Hepatocyte (in vitro differentiated cells): Measurements from ENCODE around the gene ARHGAP40. TPM values are rescaled to one million over a fixed set of nuclear protein-coding genes. Genes with fewer than 3 reads are reported as not detected.
A peak's percentile ranks its signal among the peaks of the same experiment; 100 is the strongest.

Source experiments
- DNase-seq: peaks from one replicate; pipeline ENCODE4 v3.0.0-alpha.2; 2016; ENCODE audit warnings: low spot score
- H2AFZ ChIP-seq: fragments of 200-600 bp; sonication (generic); 2 replicates; pipeline ENCODE4 v1.6.0; 2016; ENCODE audit warnings: antibody characterized with exemption, mild to moderate bottlenecking
- H3K27ac ChIP-seq: fragments of 200-600 bp; sonication (generic); 2 replicates; pipeline ENCODE4 v1.5.1; 2016; ENCODE audit warnings: mild to moderate bottlenecking
- H3K27me3 ChIP-seq: fragments of 200-600 bp; sonication (generic); 2 replicates; pipeline ENCODE4 v1.6.1; 2016
- H3K36me3 ChIP-seq: fragments of 200-600 bp; sonication (generic); replicated peaks from 2 replicates; pipeline ENCODE4 v1.5.1; 2016; ENCODE audit warnings: low read depth; ENCODE audit not compliant: insufficient read depth
- H3K4me1 ChIP-seq: fragments of 200-600 bp; sonication (generic); 2 replicates; pipeline ENCODE4 v1.5.1; 2016; ENCODE audit warnings: mild to moderate bottlenecking, moderate library complexity; ENCODE audit not compliant: insufficient read depth
- H3K4me2 ChIP-seq: fragments of 200-600 bp; sonication (generic); 2 replicates; pipeline ENCODE4 v1.6.0; 2016
- H3K4me3 ChIP-seq: fragments of 200-600 bp; sonication (generic); 2 replicates; pipeline ENCODE4 v1.5.1; 2016; ENCODE audit warnings: mild to moderate bottlenecking
- H3K79me2 ChIP-seq: fragments of 200-600 bp; sonication (generic); 2 replicates; pipeline ENCODE4 v1.6.0; 2017; ENCODE audit warnings: mild to moderate bottlenecking
- H3K9me2 ChIP-seq: fragments of 200-600 bp; sonication (generic); replicated peaks from 2 replicates; pipeline ENCODE4 v1.6.0; 2017; ENCODE audit warnings: mild to moderate bottlenecking; ENCODE audit not compliant: insufficient read depth
- H3K9me3 ChIP-seq: fragments of 200-600 bp; sonication (generic); 2 replicates; pipeline ENCODE4 v1.5.1; 2016; ENCODE audit warnings: low read depth, mild to moderate bottlenecking
- H4K20me1 ChIP-seq: fragments of 200-600 bp; sonication (generic); 2 replicates; pipeline ENCODE4 v1.6.0; 2016; ENCODE audit warnings: mild to moderate bottlenecking; ENCODE audit not compliant: insufficient read depth, poor library complexity, severe bottlenecking
- EZH2 ChIP-seq: fragments of 200-600 bp; sonication (generic); IDR thresholded peaks from 2 replicates; pipeline ENCODE4 v1.6.1; 2016; ENCODE audit warnings: antibody characterized with exemption, mild to moderate bottlenecking, borderline replicate concordance
- EZH2phosphoT487 ChIP-seq: fragments of 200-600 bp; sonication (generic); IDR thresholded peaks from one replicate; pipeline ENCODE4 v1.6.1; 2018; ENCODE audit warnings: antibody characterized with exemption, mild to moderate bottlenecking, low read depth, moderate library complexity; ENCODE audit not compliant: unreplicated experiment, severe bottlenecking
- WGBS: methylation state at CpG from one replicate; pipeline ENCODE4 v1.1.6; 2016; ENCODE audit warnings: low lambda C conversion rate; ENCODE audit errors: missing lambda C conversion rate; 5-methylcytosine and 5-hydroxymethylcytosine counted together
- polyA plus RNA-seq: library from polyadenylated mRNA; unstranded; fragments of >200 nt; fragmentation: Nextera tagmentation; extraction: Ambion mirVana; gene quantifications from 2 replicates; pipeline ENCODE4 v1.2.1, GENCODE V29; 2016
- total RNA-seq: library from RNA; depleted of rRNA; stranded (reverse); fragments of >200 nt; gene quantifications from 2 replicates; pipeline ENCODE4 v1.2.3, GENCODE V29; 2014
- TF ChIP-seq, protein P1 (sequence below): fragments of 200-600 bp; sonication (generic); IDR thresholded peaks from 2 replicates; pipeline ENCODE4 v1.5.1; 2016; ENCODE audit warnings: antibody characterized with exemption, mild to moderate bottlenecking; ENCODE audit not compliant: poor library complexity

Gene ARHGAP40
- total and polyA plus RNA-seq, 2 experiments from 2014 or later: 1.1 to 1.2 TPM

DNA sequence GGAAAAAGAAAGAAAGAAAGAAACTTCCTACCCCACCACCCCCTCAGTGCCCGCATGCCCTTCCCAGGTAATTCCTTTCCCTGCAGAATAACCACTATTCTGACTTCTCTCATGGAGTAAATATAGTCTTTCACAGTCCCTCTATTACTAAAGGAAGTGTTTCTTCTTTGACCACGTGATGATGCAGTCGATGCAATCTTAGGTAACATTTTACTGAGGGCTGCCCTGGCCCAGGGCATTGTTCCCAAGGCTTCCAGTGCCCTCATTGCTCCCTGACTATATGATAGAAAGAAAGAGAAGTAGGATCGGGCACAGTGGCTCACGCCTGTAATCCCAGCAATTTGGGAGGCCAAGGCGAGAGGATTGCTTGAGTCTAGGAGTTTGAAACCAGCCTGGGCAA, 29.1 kb downstream of the ARHGAP40 start:
- no peaks in the 10 kb centered on the region for H3K79me2 ChIP-seq
- 85% methylated on average over 6 of the region's 6 CpGs for WGBS
- H3K27me3 ChIP-seq: no peaks in the 10 kb centered on the region

DNA sequence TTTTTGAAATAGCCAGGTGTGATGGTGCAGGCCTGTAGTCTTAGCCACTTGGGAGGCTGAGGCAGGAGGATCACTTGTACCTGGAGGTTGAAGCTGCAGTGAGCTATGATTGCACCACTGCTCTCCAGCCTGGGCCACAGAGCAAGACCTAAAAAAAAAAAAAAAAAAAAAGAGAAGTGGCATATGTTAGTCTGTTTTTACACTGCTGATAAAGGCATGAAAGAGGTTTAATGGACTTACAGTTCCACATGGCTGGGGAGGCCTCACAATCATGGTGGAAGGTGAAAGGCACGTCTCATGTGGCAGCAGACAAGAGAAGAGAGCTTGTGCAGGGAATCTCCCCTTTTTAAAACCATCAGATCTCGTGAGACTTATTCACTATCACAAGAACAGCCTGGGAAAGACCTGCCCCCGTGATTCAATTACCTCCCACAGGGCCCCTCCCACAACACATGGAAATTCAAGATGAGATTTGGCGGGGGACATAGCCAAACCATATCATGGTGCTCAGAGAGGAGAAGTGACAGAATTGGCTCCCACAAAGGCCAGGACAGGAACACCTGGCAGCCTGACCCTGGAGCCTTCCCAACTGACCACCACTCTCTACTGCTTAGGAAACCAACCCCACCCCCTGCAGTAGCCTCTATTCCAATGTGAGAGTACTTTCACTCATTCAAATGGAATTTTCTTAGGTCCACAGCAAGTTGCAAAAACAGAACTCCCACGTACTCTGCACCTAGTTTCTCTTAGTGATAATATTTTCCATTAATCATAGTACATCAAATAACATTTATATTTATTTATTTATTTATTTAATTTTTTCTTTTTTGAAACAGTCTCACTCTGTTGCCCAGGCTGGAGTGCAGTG, 29.8 kb downstream of the ARHGAP40 start:
- no peaks in the 10 kb centered on the region for H3K36me3 ChIP-seq
- H3K79me2 ChIP-seq: no peaks in the 10 kb centered on the region
- H3K9me3 ChIP-seq: no peaks in the 10 kb centered on the region
- H4K20me1 ChIP-seq: no peaks in the 10 kb centered on the region
- no peak overlapping the region for H3K4me2 ChIP-seq
- no peaks in the 10 kb centered on the region for H3K9me2 ChIP-seq
- no peak overlapping the region for H2AFZ ChIP-seq
- no peak overlapping the region for H3K4me3 ChIP-seq
- no peak for DNase-seq
- no peak overlapping the region for H3K27ac ChIP-seq
- no peaks in the 10 kb centered on the region for H3K27me3 ChIP-seq
- TF ChIP-seq, protein P1, sequence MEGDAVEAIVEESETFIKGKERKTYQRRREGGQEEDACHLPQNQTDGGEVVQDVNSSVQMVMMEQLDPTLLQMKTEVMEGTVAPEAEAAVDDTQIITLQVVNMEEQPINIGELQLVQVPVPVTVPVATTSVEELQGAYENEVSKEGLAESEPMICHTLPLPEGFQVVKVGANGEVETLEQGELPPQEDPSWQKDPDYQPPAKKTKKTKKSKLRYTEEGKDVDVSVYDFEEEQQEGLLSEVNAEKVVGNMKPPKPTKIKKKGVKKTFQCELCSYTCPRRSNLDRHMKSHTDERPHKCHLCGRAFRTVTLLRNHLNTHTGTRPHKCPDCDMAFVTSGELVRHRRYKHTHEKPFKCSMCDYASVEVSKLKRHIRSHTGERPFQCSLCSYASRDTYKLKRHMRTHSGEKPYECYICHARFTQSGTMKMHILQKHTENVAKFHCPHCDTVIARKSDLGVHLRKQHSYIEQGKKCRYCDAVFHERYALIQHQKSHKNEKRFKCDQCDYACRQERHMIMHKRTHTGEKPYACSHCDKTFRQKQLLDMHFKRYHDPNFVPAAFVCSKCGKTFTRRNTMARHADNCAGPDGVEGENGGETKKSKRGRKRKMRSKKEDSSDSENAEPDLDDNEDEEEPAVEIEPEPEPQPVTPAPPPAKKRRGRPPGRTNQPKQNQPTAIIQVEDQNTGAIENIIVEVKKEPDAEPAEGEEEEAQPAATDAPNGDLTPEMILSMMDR: no peak
- TF ChIP-seq EZH2phosphoT487: no peak
- H3K4me1 ChIP-seq: no peaks in the 10 kb centered on the region
- 63% methylated on average over 5 of the region's 5 CpGs for WGBS

More for the DNA sequence above, 29.1 kb downstream of the ARHGAP40 start:
- H4K20me1 ChIP-seq: no peaks in the 10 kb centered on the region
- H3K4me3 ChIP-seq: no peak overlapping the region
- no peaks in the 10 kb centered on the region for H3K4me1 ChIP-seq
- DNase-seq: no peak
- H3K27ac ChIP-seq: no peak overlapping the region
- no peaks in the 10 kb centered on the region for H3K9me3 ChIP-seq
- H3K36me3 ChIP-seq: no peaks in the 10 kb centered on the region
- TF ChIP-seq EZH2 (no peak), EZH2phosphoT487 (no peak)
- H3K9me2 ChIP-seq: no peaks in the 10 kb centered on the region
- no peak overlapping the region for H2AFZ ChIP-seq
- H3K4me2 ChIP-seq: no peak overlapping the region

DNA sequence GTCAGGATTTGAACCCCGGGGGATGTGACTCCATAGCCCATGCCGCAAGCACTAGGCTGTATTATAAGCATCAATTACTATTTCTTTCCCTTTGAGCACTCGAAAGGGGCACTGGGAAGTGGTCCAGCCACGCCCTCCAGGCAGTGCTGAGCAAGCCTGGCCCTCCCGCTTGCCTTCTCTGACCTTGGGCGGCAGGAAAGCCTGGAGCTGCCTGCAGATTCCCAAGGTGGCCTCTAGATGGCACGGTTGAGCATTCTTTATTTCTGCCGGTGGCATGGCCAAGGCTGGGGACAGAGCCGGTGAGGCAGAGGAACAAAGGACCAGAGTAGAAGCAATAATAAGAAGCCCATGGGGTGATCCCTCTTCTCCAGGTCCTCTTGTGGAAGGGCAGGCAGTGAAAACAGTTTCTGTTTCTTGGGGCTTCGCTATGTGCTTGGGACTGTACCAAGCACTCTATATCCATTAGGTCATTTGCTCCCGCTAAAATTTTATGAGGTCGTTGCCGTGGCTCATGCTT, 32.0 kb downstream of the ARHGAP40 start:
- Histone ChIP-seq H3K9me3 (no peaks in the 10 kb centered on the region), H2AFZ (no peak overlapping the region), H3K36me3 (no peaks in the 10 kb centered on the region), H3K4me3 (no peak overlapping the region), H3K27ac (no peak overlapping the region), H3K79me2 (no peaks in the 10 kb centered on the region), H3K9me2 (no peaks in the 10 kb centered on the region), H4K20me1 (no peaks in the 10 kb centered on the region), H3K4me2 (no peak overlapping the region), H3K4me1 (no peaks in the 10 kb centered on the region), H3K27me3 (no peaks in the 10 kb centered on the region)
- TF ChIP-seq, protein P1: peak; percentile 72
- TF ChIP-seq EZH2: no peak
- peak; percentile 73 for DNase-seq
- 42% methylated on average over 13 of the region's 13 CpGs for WGBS

DNA sequence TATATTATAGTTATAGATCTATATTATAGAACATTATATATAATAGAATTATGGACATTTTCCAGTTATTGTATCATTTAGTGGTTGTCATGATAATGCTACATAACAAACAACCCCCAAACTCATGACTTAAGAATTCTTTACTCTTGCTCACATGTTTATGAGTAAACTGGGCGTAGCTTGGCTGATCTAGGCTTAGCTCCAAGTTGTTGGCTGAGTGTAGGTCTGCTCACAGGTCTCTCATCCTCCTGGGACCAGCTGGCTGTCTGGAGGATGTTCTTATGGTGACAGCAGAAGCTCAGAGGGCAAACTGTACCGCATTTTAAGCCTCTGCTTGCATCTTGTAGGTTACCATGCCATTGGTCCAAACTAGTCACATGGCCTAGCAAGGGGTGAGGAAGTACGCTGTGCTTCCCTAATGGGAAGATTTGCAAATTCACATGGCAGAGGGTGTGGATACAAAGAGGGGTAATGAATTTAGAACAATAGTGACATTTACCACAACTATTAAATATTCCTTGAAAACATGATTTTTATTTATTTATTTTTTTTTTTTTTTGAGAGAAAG, 34.2 kb downstream of the ARHGAP40 start:
- Histone ChIP-seq H3K4me2 (no peak overlapping the region), H2AFZ (no peak overlapping the region), H3K27me3 (no peaks in the 10 kb centered on the region), H4K20me1 (no peaks in the 10 kb centered on the region), H3K79me2 (no peaks in the 10 kb centered on the region), H3K4me1 (no peaks in the 10 kb centered on the region), H3K27ac (no peak overlapping the region), H3K36me3 (no peaks in the 10 kb centered on the region), H3K4me3 (no peak overlapping the region), H3K9me2 (no peaks in the 10 kb centered on the region), H3K9me3 (no peaks in the 10 kb centered on the region)
- TF ChIP-seq EZH2 (no peak), EZH2phosphoT487 (no peak)
- TF ChIP-seq, protein P1: no peak
- no peak for DNase-seq
- 64% methylated on average over 3 of the region's 3 CpGs for WGBS
